AG09309 (cell line): Measurements from ENCODE around the gene CHCHD6.
A peak's percentile ranks its signal among the peaks of the same experiment; 100 is the strongest.

ENCODE experiments used
- DNase-seq: peaks from one replicate; pipeline ENCODE4 v3.0.0-alpha.2; 2010; ENCODE audit warnings: low read depth
- H3K4me3 ChIP-seq: 2 replicates; pipeline ENCODE4 v1.5.1; 2011; ENCODE audit warnings: mild to moderate bottlenecking, low read depth, low read length, moderate library complexity; ENCODE audit not compliant: control insufficient read depth
- TF ChIP-seq, protein P1 (sequence below): IDR thresholded peaks from 2 replicates; pipeline ENCODE4 v1.5.1; 2011; ENCODE audit warnings: mild to moderate bottlenecking, low read depth, low read length, inconsistent platforms; ENCODE audit not compliant: insufficient read depth, control insufficient read depth; ENCODE audit errors: missing control alignments

Gene CHCHD6

DNA sequence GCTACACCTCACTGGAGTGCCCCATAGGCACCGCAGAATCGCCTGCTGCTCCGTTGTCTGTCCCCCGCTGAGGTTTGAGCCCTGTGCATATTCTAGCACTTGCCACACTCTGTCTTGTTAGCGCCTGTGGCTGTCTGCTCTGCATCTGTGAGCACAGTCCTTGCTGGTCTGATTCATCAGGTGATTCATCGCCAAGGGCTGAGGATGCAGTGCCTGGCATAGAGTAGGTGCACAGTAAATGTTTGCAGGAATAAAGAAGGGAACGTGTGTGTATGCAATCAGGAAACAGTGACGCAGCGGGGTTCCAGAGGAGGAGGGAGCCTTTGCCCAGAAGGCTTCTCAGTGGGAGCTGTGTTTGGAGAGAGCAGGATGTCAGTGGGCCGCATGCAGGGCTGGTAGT lies 154.8 kb downstream of the CHCHD6 start:
- TF ChIP-seq, protein P1, sequence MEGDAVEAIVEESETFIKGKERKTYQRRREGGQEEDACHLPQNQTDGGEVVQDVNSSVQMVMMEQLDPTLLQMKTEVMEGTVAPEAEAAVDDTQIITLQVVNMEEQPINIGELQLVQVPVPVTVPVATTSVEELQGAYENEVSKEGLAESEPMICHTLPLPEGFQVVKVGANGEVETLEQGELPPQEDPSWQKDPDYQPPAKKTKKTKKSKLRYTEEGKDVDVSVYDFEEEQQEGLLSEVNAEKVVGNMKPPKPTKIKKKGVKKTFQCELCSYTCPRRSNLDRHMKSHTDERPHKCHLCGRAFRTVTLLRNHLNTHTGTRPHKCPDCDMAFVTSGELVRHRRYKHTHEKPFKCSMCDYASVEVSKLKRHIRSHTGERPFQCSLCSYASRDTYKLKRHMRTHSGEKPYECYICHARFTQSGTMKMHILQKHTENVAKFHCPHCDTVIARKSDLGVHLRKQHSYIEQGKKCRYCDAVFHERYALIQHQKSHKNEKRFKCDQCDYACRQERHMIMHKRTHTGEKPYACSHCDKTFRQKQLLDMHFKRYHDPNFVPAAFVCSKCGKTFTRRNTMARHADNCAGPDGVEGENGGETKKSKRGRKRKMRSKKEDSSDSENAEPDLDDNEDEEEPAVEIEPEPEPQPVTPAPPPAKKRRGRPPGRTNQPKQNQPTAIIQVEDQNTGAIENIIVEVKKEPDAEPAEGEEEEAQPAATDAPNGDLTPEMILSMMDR = no peak
- H3K4me3 ChIP-seq = no peak overlapping the region
- peak; percentile 87 for DNase-seq

DNA sequence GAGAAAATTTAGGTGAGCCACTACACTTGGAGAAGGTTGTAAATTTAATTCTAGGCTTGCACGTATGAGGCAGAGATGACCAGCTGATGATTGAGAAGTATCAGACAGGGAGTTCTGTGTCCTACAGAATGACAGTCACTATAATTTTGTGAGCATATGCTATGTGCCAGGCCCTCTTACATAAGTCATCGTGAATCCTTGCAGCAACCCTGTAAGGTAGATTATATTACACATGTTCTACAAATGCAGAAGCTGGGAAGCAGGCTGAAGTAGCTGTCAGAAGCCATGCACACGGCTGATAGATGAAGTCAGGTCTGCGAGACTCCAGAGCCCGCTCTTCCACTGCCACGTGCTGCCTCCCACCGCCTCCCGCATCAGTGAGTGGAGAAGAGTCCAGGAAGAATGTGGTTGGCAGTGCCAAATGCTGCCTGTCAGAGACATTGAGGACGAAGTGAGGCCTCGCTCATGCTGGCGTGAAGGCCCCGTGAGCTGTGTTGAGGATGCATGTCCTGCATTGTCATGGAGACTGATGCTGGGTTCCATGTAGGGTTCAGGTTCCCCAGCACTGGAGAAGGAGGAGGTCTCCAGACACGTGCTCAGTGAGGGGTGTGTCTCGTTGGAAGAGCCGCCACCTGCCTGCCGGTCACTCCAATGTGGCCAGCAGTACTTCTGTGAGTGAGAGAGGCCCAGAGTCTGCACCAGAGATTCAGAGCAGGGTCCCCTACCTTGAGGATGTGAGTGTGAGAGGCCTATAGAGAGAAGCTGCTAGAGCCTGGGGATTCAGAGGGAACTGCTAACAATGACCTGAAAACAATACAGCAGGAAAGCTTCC lies 155.6 kb downstream of the CHCHD6 start:
- TF ChIP-seq, protein P1 = no peak
- DNase-seq = no peak
- no peak overlapping the region for H3K4me3 ChIP-seq

DNA sequence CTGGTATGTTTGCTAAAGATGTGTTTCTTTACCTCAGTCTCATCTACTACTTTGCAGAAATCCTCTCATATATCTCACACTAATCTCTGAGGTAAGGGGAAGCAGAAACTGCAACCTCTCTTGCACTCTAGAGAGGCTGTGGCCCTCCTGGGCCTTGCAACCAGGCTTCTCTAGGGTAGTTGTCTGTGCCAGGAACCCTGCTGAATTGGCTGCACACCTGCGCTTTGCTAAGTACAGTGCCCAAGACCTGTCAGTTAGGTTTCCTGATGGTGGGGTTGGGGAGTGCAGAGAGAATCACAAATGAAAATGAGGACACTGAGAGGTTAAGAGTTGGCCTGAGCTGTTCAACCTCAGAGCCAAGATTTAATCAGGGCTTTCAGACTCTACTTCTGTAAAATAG lies 161.7 kb downstream of the CHCHD6 start:
- TF ChIP-seq, protein P1 = no peak
- DNase-seq = no peak
- no peak overlapping the region for H3K4me3 ChIP-seq

DNA sequence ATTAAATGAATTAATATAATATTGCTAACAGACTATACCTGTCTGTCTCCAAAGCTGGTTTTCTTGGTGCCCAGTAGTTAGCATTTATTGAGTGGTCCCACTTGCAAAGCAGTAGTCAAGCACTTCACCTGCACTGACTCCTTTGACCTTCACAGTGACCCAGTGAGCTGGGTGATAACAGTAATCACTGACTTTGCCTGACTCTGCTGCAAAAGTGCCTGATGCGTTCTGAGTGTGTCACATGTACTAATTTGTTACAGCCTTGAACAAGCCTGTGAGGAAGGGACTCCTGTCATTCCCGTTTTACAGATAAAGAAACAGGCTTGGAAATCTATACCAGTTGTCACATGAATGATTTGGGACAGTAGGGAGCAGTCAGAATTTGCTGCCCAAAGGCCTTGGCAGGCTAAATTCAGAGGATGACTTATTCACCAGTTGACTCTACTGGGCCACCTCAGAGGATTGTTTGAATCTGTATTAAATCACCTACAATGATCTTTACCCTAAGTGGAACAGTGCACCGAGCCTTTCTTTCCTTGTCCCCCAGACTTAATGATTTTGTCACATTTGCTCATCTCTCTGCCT lies 162.2 kb downstream of the CHCHD6 start:
- no peak for DNase-seq
- H3K4me3 ChIP-seq = no peak overlapping the region
- TF ChIP-seq, protein P1 = no peak

DNA sequence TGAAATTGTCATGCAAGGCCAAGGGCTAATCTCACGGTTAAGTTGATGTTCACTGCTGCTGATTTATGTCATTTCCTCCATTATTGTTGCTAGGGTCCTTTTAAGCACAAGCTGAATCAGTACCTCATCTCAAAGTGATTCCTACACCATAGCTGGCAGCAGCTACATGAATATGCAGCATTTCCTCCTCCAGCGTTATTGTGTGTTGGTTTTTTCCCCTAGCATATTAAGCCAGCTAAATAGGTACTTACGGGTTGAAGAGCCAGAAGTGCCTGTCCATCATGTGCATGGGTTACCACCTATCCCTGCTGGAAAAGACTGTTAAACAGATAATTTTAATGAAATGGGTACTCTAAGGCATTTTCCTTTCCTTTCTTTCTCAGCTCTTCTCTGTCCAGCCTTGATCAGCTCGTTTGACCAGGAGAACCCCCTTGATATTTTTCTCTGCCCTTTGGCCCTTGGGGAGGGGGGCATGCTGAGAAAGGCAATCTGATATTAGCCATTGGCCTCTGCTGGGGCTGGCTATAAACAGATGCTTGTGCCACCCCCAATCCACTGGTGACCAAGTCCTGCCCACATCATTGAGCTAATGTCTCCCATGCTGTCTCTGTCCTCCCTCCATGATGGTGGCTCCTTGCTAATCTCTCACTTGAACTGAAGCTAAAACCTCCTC lies 163.3 kb downstream of the CHCHD6 start:
- TF ChIP-seq, protein P1 = no peak
- H3K4me3 ChIP-seq = no peak overlapping the region
- DNase-seq = no peak

DNA sequence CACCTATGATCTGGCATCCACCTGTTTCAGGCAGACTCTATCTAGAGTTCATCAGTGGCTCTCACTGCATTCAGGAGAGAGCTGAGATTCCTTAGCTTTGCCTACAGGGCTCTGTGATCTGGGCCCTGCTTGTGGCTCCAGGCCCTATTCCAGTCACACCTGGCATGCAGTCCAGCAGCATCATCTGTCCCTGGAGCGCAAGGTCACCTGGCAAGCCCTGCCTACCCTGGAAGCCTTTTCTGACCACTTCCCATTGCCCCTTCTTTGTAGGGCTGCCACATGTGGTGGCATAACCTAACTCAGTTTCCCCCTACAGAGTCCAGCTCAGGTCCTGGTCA lies 163.8 kb downstream of the CHCHD6 start:
- TF ChIP-seq, protein P1 = no peak
- DNase-seq = no peak
- H3K4me3 ChIP-seq = no peak overlapping the region
